Measurements from ENCODE around the gene LMBR1.

GRCh38 chr7:156659961-156660360 lies 233.0 kb downstream of the LMBR1 start:
- no peak for TF ChIP-seq ZNF384 (IDR thresholded peaks at IDR 0.05)
- no peak for TF ChIP-seq L3MBTL2 (conservative IDR thresholded peaks at IDR 0.05)
